Endothelial cell of umbilical vein (primary cell): ENCODE measurements around the gene HDAC9. TPM values are rescaled to one million over a fixed set of nuclear protein-coding genes. Genes with fewer than 3 reads are reported as not detected.

Experiments
- BruUV-seq: library from RNA; stranded (reverse); fragments of 400-500 nt; replicated peaks from 2 replicates; lab custom pipeline; 2021; lab: Mats Ljungman, UMichigan
- CTCF ChIA-PET: fragments of 300-600, 350-600 bp; sonication (Branson Sonifier 250); formaldehyde crosslinking; loops from one replicate; lab custom pipeline; 2021; ENCODE audit warnings: antibody characterized with exemption, inconsistent platforms; lab: Charles Lee
- POLR2A ChIA-PET: fragments of 300-600, 350-600 bp; sonication (Branson Sonifier 250); formaldehyde crosslinking; loops from one replicate; lab custom pipeline; 2021; ENCODE audit warnings: antibody characterized with exemption, inconsistent platforms; lab: Charles Lee
- DNase-seq: peaks from one replicate; pipeline ENCODE4 v3.0.0-alpha.2; 2011; ENCODE audit warnings: low read depth, low spot score
- FAIRE-seq: peaks from 2 replicates; lab custom pipeline; 2011; peaks lifted over from hg19 to GRCh38; lab: Jason Lieb, UNC
- H2AFZ ChIP-seq: 2 replicates; pipeline ENCODE4 v1.6.0; 2012; ENCODE audit warnings: low read depth, low read length, control low read depth, inconsistent platforms
- H3K27ac ChIP-seq: 2 replicates; pipeline ENCODE4 v1.5.1; 2011; ENCODE audit warnings: low read depth, mild to moderate bottlenecking, control low read depth, low read length, moderate library complexity; ENCODE audit not compliant: insufficient read depth
- H3K27me3 ChIP-seq, 2 experiments: 2 replicates each; pipeline versions ENCODE4 v1.6.0 to v1.6.1; 2011; ENCODE audit warnings: low read length in 2 of 2, mixed read lengths in 1 of 2; ENCODE audit not compliant: control insufficient read depth in 2 of 2, insufficient read depth in 2 of 2
- H3K36me3 ChIP-seq, 2 experiments: 2 replicates in 1 of 2; 3 replicates in 1 of 2; pipeline ENCODE4 v1.5.1; 2011; ENCODE audit warnings: low read length in 2 of 2, mild to moderate bottlenecking in 1 of 2, moderate library complexity in 1 of 2; ENCODE audit not compliant: control insufficient read depth in 2 of 2, insufficient read depth in 2 of 2; ENCODE audit errors: extremely low read depth in 1 of 2
- H3K4me1 ChIP-seq: 3 replicates; pipeline ENCODE4 v1.5.1; 2011; ENCODE audit warnings: mild to moderate bottlenecking, low read length; ENCODE audit not compliant: control insufficient read depth, insufficient read depth; ENCODE audit errors: extremely low read depth
- H3K4me2 ChIP-seq: 2 replicates; pipeline ENCODE4 v1.6.1; 2011; ENCODE audit warnings: low read length, control low read depth, mixed read lengths; ENCODE audit not compliant: insufficient read depth
- H3K4me3 ChIP-seq, 3 experiments: fragments of 200-600 bp in 1 of 3; sonication (generic), shearing (Covaris generic) in 1 of 3; replicated peaks in 1 of 3; 2 replicates each; pipeline ENCODE4 v1.5.1; 2011 to 2016; ENCODE audit warnings: control low read depth in 3 of 3, low read length in 3 of 3, mild to moderate bottlenecking in 2 of 3, inconsistent platforms in 1 of 3, low read depth in 1 of 3, moderate library complexity in 1 of 3; ENCODE audit not compliant: insufficient read depth in 1 of 3
- H3K79me2 ChIP-seq: 2 replicates; pipeline ENCODE4 v1.6.0; 2012; ENCODE audit warnings: low read length, inconsistent platforms; ENCODE audit not compliant: control insufficient read depth, insufficient read depth
- H3K9ac ChIP-seq: replicated peaks from 2 replicates; pipeline ENCODE3; 2011; ENCODE audit warnings: low read length, control low read depth; ENCODE audit not compliant: insufficient read depth; ENCODE audit errors: extremely low read depth
- H3K9me1 ChIP-seq: replicated peaks from 3 replicates; pipeline ENCODE4 v1.6.0; 2011; ENCODE audit warnings: mild to moderate bottlenecking, low read length; ENCODE audit not compliant: control insufficient read depth, insufficient read depth; ENCODE audit errors: extremely low read depth
- H3K9me3 ChIP-seq: replicated peaks from 2 replicates; pipeline ENCODE4 v1.5.1; 2012; ENCODE audit warnings: low read length, inconsistent platforms; ENCODE audit not compliant: control insufficient read depth, insufficient read depth
- H4K20me1 ChIP-seq: replicated peaks from 2 replicates; pipeline ENCODE3; 2011; ENCODE audit warnings: mild to moderate bottlenecking, low read length; ENCODE audit not compliant: control insufficient read depth, insufficient read depth; ENCODE audit errors: extremely low read depth
- EZH2 ChIP-seq: IDR thresholded peaks from 2 replicates; pipeline ENCODE4 v1.6.1; 2012; ENCODE audit warnings: borderline replicate concordance, low read depth, mild to moderate bottlenecking, moderate library complexity, low read length, inconsistent platforms; ENCODE audit not compliant: severe bottlenecking
- FOS ChIP-seq: IDR thresholded peaks from 2 replicates; pipeline ENCODE4 v1.6.1; 2011; ENCODE audit warnings: mild to moderate bottlenecking, low read length, moderate library complexity, borderline replicate concordance; ENCODE audit not compliant: insufficient read depth
- GATA2 ChIP-seq: IDR thresholded peaks from 2 replicates; pipeline ENCODE4 v1.7.0; 2011; ENCODE audit warnings: low read depth, mild to moderate bottlenecking, moderate library complexity, mixed read lengths, low read length; ENCODE audit not compliant: insufficient read length, insufficient read depth
- JUN ChIP-seq: IDR thresholded peaks from 2 replicates; pipeline ENCODE4 v1.6.1; 2011; ENCODE audit warnings: borderline replicate concordance, low read depth; ENCODE audit not compliant: insufficient read length, insufficient read depth
- MYC ChIP-seq: IDR thresholded peaks from one replicate; pipeline ENCODE4 v1.6.1; 2011; ENCODE audit warnings: mild to moderate bottlenecking, low read depth, low read length
- POLR2A ChIP-seq: IDR thresholded peaks from 2 replicates; pipeline ENCODE4 v1.6.1; 2012; ENCODE audit warnings: low read depth, mild to moderate bottlenecking, control low read depth, low read length
- POLR2AphosphoS5 ChIP-seq: IDR thresholded peaks from 2 replicates; pipeline ENCODE4 v1.6.1; 2012; ENCODE audit warnings: low read depth, mild to moderate bottlenecking, control low read depth, low read length, moderate library complexity; ENCODE audit not compliant: insufficient read depth
- dilution Hi-C: fragments of 300-500 bp; cut with MboI; formaldehyde crosslinking; loops from one replicate; pipeline ENCODE4 v1.15.0; 2019; ENCODE audit warnings: low sequenced_read_pairs; ENCODE audit not compliant: extremely low pct_ligation_motif_present
- intact Hi-C: fragments of 100-400 bp; cut with micrococcal nuclease; formaldehyde crosslinking; loops from one replicate; pipeline ENCODE4 v1.10.0; 2022
- polyA plus RNA-seq, 4 experiments: library from polyadenylated mRNA; depleted of rRNA in 3 of 4; stranded (reverse) in 3 of 4; unstranded in 1 of 4; fragments of >200 nt; gene quantifications; 2 replicates each; pipeline versions ENCODE4 v1.2.1 to v1.2.3, GENCODE V29; 2011 to 2012; ENCODE audit warnings: missing spikeins in 1 of 4
- total RNA-seq: library from RNA; stranded (reverse); gene quantifications from 2 replicates; pipeline ENCODE4 v1.2.3, GENCODE V29; 2021
- TF ChIP-seq, protein P1 (sequence below): IDR thresholded peaks from 2 replicates; pipeline ENCODE4 v1.6.1; 2011; ENCODE audit not compliant: insufficient read depth, insufficient read length
- TF ChIP-seq, protein P2 (sequence below), 2 donors: IDR thresholded peaks; 1 replicate in 1 of 2; 2 replicates in 1 of 2; pipeline ENCODE4 v1.5.1; 2011; ENCODE audit warnings: low read length in 2 of 2, mild to moderate bottlenecking in 2 of 2, moderate library complexity in 2 of 2, control low read depth in 1 of 2, inconsistent platforms in 1 of 2, low read depth in 1 of 2; ENCODE audit not compliant: insufficient read depth in 1 of 2; ENCODE audit errors: extremely low read depth in 1 of 2

The HDAC9 gene
- total and polyA plus RNA-seq, 2 donors (not counting 3 experiments of a cell fraction or from before 2014, with no cell fraction given) = 1.8 to 11.6 TPM

DNA sequence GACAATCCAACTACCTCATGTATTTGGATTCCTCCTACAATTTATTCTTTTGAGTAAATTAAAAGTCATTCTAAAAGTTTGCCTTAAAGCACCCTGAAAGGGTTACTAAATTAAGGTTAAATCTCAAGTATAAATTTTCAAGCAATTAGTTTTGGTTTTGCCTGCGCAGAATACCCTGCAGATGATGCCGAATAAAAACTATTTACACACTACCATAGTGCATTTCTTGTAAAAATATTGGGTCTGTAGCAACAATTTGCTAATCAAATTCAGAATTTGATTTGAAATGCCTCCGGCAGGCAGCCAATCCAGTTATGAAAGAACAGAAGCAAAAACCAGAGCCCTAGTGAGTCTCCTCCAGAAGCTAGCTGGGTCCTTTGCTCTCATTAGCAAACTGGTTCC lies 499.7 kb downstream of the HDAC9 start:
- Histone ChIP-seq H3K4me1 (no peaks in the 10 kb centered on the region), H3K36me3 (no peaks in the 10 kb centered on the region), H3K27ac (no peak overlapping the region), H3K4me2 (no peak overlapping the region), H4K20me1 (no peaks in the 10 kb centered on the region), H3K27me3 (no peaks in the 10 kb centered on the region), H3K4me3 (no peak overlapping the region), H3K9ac (no peak overlapping the region), H3K9me3 (no peaks in the 10 kb centered on the region), H3K9me1 (no peaks in the 10 kb centered on the region), H3K79me2 (no peaks in the 10 kb centered on the region), H2AFZ (no peak overlapping the region)
- ChIA-PET POLR2A (no interaction called here), CTCF (interaction anchor here (1.3 kb wide), 1 partner anchor 16 kb away, joined by 3 read pairs; no protein-coding TSS in a partner anchor)
- intact Hi-C loops = no loop called here
- BruUV-seq = no TSS peak
- DNase-seq (no peak), FAIRE-seq (no peak)
- TF ChIP-seq GATA2 (no peak), POLR2A (no peak), POLR2AphosphoS5 (no peak), MYC (no peak), JUN (no peak), FOS (no peak), EZH2 (no peak)
- TF ChIP-seq, protein P1, sequence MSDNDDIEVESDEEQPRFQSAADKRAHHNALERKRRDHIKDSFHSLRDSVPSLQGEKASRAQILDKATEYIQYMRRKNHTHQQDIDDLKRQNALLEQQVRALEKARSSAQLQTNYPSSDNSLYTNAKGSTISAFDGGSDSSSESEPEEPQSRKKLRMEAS = no peak
- TF ChIP-seq, protein P2, sequence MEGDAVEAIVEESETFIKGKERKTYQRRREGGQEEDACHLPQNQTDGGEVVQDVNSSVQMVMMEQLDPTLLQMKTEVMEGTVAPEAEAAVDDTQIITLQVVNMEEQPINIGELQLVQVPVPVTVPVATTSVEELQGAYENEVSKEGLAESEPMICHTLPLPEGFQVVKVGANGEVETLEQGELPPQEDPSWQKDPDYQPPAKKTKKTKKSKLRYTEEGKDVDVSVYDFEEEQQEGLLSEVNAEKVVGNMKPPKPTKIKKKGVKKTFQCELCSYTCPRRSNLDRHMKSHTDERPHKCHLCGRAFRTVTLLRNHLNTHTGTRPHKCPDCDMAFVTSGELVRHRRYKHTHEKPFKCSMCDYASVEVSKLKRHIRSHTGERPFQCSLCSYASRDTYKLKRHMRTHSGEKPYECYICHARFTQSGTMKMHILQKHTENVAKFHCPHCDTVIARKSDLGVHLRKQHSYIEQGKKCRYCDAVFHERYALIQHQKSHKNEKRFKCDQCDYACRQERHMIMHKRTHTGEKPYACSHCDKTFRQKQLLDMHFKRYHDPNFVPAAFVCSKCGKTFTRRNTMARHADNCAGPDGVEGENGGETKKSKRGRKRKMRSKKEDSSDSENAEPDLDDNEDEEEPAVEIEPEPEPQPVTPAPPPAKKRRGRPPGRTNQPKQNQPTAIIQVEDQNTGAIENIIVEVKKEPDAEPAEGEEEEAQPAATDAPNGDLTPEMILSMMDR (IDR thresholded peaks at IDR 0.05; ENCODE audit: extremely low read depth in 1 of 2, insufficient read depth in 1 of 2, low read depth in 1 of 2, low read length in 2 of 2) = no peak
- dilution Hi-C loops = no loop called here
